Fibroblast of skin of right biceps (primary cell): ENCODE data around the gene BLOC1S2.
"Not testable (repeated sequence)": the region's sequence is repeated elsewhere in the genome, so short reads cannot be mapped to it uniquely, and the experiment has no call there.

Experiments used
- DNase-seq: peaks from one replicate; pipeline ENCODE4 v3.0.0-alpha.2; 2013

Gene BLOC1S2

DNA sequence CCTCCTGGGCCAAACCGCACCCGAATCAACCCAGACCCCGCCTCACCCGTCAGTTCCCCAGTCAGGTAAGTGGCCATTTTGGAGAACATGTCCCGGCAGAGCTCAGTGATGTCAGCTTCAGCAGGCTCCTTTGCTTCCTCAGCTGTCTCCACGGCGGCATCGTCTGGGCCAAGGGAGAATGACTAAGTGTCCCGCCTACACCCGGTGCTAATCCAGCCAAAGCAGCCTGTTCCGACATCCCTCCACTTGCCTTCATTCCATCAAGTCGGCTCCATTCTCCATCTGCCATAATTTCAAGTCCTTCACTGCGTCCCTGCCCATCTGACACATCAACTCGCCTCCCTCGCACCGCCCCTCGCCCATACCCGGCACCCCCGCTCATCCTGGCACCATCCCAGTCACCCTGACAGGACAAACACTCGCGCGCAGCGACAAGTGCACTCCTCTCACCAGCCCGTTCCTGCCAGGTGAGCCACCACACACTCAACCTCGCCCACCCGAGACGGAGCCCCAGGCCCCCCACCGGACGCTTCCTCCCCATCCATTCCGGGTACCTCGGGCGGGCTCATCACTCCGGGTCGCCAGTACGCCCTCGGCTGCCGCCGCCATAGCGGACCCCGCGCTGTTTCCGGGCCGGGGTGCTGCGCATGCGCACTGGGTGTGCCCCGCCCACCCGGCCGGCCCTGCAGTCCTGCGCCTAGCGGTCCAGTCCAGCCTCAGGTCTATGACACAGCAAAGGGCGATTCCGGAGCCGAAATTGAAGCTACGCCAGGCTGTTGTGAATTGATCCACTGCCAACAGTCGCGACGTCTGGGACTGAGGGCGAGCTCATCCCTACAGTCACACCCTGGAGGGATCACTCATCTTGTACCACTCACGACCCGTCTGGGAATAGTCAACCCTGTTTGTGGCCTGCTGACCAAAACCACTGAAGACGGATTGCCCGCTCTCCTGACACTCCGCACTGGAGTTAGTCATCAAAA, at the start of gene BLOC1S2:
TSS of gene BLOC1S2 (minus strand) at position 630 of the 983 bp plus-strand sequence. CDS start at position 609, 21 bp downstream.
- DNase-seq, result peak; percentile 87

- DNase-seq, result no peak
Measured at GRCh38 chr10:100334762-100335161, 48.3 kb upstream of the BLOC1S2 start.

DNA sequence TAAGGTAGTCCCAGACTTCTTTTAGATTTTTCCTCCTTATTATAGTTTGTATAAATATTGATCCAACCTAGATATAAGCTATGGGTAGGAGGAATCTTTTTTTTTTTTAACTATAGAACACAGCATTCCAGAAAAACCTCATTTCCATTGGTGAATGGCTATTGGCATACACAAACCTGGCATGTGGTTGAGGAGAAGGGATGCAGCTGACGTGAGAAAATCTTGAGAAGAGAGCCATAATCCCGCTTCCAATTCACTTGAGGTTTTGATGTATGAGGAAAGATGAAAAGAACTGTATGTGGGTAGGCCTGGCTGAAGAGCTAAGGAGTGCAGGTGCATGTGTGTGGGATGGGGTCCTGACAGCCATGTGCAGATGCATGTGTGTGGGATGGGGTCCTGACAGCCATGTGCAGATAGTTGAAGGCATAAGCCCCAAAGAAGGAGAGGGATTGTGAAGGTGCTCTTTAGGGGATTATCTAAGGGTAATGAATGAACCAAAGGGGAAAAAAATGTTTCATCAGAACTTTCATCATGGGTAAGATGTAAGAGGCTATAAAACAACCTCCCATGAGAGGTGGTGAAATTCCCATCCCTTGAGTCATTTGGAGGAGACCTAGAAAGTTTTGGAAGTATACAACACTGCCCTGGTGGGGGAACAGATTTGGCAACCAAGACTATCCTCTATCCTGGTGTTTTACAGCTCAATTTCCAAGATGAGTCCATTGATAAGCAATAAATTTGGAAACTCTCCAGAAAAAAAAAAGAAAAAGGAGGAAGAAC, 47.4 kb upstream of the BLOC1S2 start:
- DNase-seq, result peak; percentile 45

DNA sequence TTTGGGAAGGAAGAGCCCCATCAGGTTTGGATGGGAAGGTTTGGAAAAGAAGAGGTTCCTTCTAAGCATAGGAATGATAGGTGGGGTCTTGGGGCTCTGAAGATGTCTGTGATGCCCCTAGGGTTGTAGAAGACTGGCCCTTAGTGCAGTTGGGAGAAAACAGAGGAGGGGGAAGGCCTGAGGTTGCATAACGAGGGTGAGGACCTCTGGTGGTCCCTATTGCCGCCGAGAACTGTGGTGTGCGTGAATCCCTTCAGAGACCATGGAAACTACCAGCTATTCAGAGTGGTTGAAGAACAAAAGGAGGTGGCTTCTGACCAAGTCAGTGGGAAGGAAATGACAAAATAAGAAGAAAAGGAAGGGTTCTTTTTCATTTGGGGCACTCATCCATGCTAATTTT, 46.6 kb upstream of the BLOC1S2 start:
- no peak for DNase-seq

- no peak for DNase-seq
Measured at GRCh38 chr10:100330079-100330478, 43.6 kb upstream of the BLOC1S2 start, which contains the start of gene PKD2L1. Gene PKD2L1 (minus strand): TSS chr10:100330228. CDS start chr10:100330103, 125 bp downstream.

DNA sequence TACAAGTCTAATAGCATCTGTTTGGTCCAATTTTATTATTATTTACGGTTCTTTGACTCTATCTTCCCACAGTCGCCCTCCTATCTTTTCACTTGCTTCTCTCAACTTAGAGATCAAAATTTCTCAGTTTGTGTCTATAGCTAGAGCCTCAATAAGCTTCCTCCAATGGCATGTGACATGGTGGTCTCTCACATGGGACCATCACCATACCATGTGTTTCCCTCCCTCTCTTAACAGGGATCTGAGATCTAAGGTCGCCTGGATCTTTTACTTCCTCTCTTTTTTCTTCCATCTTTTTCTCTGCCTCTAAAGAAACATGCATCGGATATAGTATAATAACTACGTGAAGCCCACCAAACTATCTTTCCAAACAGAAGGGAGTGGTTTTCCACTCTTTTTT, 41.7 kb upstream of the BLOC1S2 start:
- no peak for DNase-seq

- DNase-seq, result no peak
Measured at GRCh38 chr10:100327718-100328009, 41.2 kb upstream of the BLOC1S2 start.

DNA sequence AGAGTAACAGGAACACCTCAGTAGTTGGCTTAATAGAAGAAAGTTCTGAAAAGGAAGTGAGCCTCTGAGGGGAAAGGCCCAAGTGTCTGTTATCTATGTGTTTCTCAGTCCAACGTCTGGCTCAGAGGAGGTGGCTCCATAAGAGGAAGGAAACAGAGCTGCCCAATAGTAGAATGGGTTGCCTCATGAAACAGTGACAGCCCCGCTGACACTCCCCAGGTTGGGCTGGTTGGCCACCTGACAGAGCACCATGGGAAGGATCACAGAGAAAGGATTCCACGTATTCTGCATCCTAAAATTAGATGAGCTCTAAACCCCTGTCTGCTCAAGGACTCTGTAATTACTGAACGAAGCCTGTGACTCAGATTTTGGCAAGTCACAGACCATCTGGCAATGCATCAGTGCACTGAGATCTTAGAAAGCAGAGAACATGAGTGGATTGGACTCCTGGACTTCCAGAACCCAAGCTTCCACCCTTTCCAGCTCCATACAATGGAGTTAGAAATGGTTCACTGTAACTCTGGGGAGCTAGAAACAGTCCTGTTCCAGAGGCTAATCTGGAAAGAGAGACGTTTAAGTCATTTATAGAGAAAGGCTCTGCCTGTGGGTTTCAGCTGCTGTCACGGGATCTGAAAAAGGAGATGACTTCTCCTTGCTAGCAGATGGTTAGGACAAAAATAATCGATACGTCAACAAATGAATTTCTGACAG, 40.7 kb upstream of the BLOC1S2 start:
- DNase-seq, result no peak

DNA sequence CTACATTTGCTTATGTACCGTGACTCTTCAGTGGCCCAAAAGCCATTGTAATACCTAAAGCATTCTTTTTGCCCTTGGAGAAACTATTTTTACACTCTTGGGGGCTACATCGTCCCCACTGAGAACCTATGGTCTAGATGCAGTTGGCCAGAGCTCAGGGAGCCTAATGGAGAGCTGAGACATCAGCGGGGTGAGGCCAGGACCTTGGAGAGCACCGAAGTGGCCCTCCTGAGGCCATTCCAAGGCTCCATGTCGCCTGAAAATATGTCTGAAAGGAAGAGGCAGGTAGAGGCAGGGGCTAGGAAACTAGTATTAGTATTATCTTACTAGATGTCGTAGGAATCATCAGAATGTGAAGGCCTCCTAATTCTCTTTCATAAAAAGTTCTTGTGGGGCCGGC, 38.7 kb upstream of the BLOC1S2 start:
- DNase-seq, result no peak

DNA sequence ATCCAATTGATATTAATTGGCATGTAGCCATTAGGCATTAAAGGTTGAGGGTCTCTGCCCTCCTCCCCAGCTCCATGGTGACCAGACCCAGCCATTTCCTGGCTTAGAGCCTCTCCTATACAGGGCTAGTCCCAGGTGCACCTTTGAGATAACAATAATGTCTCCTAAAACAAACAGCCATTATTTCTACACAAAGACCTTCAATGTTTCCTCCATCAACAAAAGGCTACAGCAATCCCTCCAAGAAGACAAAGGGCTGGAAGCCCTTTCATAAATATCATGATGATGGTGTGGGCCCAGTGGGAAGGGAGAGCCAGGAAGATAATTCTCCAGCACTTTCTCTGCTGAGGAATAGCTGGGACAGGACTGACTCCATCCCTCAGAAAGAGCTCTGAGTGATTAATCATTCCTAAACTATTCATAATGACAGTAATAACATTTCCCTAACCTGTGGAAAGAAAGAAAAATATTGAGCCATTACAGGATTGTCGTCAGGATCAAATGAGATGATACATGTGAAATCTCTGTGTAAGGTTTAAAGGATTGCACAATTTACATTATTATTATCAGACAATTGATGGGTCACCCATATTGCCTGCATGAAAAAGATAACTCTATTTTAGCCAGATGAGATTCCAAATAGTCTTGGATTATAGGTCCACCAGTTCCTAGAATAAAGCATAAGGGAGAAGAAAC, 33.4 kb upstream of the BLOC1S2 start:
- no peak for DNase-seq

DNA sequence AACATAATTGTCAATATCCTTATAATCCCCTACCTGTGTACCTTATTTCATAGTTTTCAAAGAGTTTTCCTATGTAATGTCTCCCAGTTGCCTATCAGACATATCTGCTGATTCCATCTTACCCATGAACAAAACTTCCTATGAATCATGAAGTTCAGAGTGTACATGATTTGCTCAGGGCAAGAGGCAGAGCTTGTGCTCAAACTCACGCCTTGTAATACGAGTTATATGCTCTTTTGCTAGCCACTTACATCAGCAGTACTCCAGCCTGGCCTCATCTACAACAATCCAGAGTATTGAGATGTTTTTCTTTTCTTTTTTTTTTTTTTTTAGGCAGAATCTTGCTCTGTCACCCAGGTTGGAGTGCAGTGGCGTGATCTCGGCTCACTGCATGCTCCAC, 31.7 kb upstream of the BLOC1S2 start:
- DNase-seq, result no peak

DNA sequence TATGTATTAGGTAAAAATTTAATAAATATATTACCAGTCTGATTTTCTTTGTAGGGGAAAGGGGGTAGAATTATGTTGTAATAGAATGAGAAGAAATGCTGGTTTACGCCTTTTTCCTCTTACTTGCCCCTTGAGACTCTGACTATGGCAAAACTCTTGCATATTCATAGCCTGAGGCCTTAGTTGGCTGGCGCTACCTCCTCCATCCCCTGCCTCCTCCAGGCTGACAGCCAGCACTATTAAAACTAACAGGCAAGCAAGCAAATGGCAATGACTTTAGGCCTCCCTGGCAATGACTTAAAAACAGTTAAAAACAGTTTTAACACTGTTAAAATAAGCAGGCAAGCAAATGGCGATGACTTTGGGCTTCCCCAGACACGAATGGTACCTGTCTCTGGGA, 29.1 kb upstream of the BLOC1S2 start:
- DNase-seq, result no peak

- no peak for DNase-seq
Measured at GRCh38 chr10:100311298-100311697, 24.8 kb upstream of the BLOC1S2 start.

- DNase-seq, result peak; percentile 49
Measured at GRCh38 chr10:100307684-100308083, 21.2 kb upstream of the BLOC1S2 start.

- no peak for DNase-seq
Measured at GRCh38 chr10:100306861-100307260, 20.4 kb upstream of the BLOC1S2 start.

- no peak for DNase-seq
Measured at GRCh38 chr10:100304414-100304813, 17.9 kb upstream of the BLOC1S2 start.

DNA sequence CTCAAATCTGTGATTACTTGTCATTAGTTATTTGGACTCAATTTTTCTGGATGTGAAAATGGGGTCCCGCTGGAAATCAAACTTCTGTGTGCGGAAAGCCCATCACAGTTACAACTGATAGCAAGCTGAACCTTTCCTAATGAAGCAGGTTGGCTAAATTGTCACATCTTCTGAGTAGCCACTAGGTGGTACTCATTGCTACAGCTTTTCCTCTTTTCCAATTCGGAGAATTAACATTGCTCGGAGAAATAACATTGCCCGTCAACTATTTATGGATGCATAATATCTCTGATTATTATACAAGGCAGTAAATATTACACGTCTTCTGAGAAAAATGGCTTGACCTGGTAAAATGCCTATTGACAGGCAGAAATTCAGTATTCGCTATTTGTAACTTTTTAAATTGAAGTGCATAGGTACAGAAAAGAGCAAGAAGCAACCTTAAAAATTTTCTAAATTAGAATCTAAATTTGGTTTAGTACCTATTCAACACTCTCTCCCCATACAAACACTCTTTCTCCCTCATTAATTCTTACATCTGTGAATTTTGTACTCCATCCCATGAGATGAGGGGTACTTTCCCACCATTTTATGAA, 17.3 kb upstream of the BLOC1S2 start:
- DNase-seq, result peak; percentile 14

DNA sequence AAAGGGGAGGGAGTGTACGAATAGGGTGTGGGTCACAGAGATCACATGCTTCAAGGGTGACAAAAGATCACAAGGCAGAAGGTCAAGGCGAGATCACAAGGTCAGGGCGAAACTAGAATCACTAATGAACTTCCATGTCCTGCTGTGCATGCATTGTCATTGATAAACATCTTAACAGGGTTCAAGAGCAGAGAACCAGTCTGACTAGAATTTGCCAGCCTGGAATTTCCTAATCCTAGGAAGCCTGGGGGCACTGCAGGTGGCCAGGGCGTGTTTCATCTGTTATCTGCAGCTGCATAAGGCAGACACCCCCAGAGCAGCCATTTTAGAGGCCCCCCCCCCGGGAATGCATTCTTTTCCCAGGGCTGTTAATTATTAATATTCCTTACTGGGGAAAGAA, 14.6 kb upstream of the BLOC1S2 start:
- DNase-seq, result not testable (repeated sequence)

DNA sequence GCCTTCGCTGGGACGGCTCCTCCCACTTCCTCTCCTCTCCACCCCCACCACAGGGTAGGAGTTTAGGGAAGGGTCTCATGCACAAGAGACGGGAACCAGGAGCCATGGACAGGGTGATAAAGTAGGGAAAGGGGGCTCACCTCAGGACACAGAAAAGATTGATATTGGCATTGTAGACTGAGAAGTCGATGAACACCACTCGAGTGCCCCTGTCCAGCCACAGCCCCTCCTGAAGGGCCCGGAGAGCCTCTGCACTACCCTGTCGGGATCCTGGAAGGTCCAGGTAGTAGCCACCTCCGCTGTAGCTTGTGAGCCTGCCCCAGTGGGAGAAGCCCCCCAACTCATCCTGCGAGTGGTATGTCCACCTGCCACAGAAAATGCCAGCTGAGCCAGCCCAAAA, 10.8 kb upstream of the BLOC1S2 start:
- DNase-seq, result no peak

- DNase-seq, result no peak
Measured at GRCh38 chr10:100293066-100293465, 6.6 kb upstream of the BLOC1S2 start.

DNA sequence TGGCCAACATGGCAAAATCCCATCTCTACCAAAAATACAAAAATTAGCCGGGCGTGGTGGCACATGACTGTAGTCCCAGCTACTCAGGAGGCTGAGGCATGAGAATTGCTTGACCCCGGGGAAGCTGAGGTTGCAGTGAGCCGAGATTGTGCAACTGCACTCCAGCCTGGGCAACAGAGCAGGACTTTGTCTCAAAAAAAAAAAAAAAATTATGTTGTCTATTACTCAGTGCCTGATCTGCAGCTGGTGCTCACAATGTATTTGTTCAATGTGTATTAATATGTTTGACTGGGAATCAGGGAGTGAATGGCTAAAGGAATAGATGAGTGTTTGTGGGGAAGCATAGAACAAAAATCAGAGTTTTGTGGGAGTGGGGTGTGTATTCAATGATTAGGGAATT, 5.8 kb upstream of the BLOC1S2 start:
- not testable (repeated sequence) for DNase-seq

DNA sequence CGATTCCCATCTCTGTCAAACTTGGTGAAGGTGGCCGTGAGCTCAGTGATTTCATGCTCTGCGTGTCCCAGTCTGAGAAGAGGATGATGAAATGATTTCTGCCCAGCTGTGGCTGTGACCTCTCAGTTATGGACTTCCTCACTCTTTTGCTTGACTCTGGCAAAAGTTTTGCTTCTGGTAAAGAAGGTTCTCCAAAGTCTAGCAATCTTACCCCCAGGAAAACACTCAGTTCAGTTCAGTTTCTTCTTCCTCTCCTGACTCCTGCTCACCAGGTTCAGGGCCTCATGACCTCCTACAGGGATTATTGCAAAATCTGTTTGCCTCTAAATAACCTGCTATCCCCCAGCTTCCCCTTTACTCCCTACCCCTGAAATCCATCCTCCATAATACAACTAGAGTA, 4.9 kb upstream of the BLOC1S2 start:
- no peak for DNase-seq
